Adipocyte (in vitro differentiated cells): Measurements from ENCODE around the gene SPANXN4.

ENCODE experiments used
- DNase-seq: peaks from one replicate; pipeline ENCODE4 v3.0.0-alpha.2; 2015; ENCODE audit warnings: low read depth
- H3K27me3 ChIP-seq: replicated peaks from 2 replicates; pipeline ENCODE4 v1.7.0; 2013; ENCODE audit warnings: mild to moderate bottlenecking, low read length, moderate library complexity; ENCODE audit not compliant: control insufficient read depth, insufficient read depth
- H3K36me3 ChIP-seq: 2 replicates; pipeline ENCODE4 v1.7.0; 2013; ENCODE audit warnings: low read length, mild to moderate bottlenecking, moderate library complexity; ENCODE audit not compliant: control insufficient read depth, insufficient read depth, severe bottlenecking
- H3K4me1 ChIP-seq: 2 replicates; pipeline ENCODE4 v1.7.0; 2013; ENCODE audit warnings: mild to moderate bottlenecking, low read length, moderate library complexity; ENCODE audit not compliant: control insufficient read depth, insufficient read depth
- H3K4me3 ChIP-seq: 2 replicates; pipeline ENCODE4 v1.7.0; 2013; ENCODE audit warnings: mild to moderate bottlenecking, low read length, moderate library complexity
- H3K9ac ChIP-seq: 2 replicates; pipeline ENCODE4 v1.7.0; 2013; ENCODE audit warnings: mild to moderate bottlenecking, low read length, moderate library complexity
- H3K9me3 ChIP-seq: 2 replicates; pipeline ENCODE4 v1.7.0; 2013; ENCODE audit warnings: mild to moderate bottlenecking, low read length, moderate library complexity; ENCODE audit not compliant: control insufficient read depth

Gene SPANXN4

GRCh38 chrX:143025628-143026027, at the start of gene SPANXN4:
Gene SPANXN4 (plus strand): TSS chrX:143025928. CDS start chrX:143026015, 87 bp downstream.
- H3K9me3 ChIP-seq, result peaks cover 2% of the 10 kb centered on the region
- H3K27me3 ChIP-seq, result no peaks in the 10 kb centered on the region
- no peak within 1 kb of the TSS for H3K9ac ChIP-seq
- no peak within 1 kb of the TSS for H3K4me3 ChIP-seq
- H3K36me3 ChIP-seq, result no peaks in the 10 kb centered on the region
- no peak for DNase-seq
- H3K4me1 ChIP-seq, result no peaks in the 10 kb centered on the region

GRCh38 chrX:142977128-142977914, 48.4 kb upstream of the SPANXN4 start:
- no peaks in the 10 kb centered on the region for H3K4me1 ChIP-seq
- H3K4me3 ChIP-seq, result no peak overlapping the region
- no peaks in the 10 kb centered on the region for H3K9me3 ChIP-seq
- no peak overlapping the region for H3K9ac ChIP-seq
- H3K27me3 ChIP-seq, result no peaks in the 10 kb centered on the region
- DNase-seq, result no peak
- no peaks in the 10 kb centered on the region for H3K36me3 ChIP-seq

GRCh38 chrX:142978130-142978684, 47.5 kb upstream of the SPANXN4 start:
- Histone ChIP-seq H3K4me3 (no peak overlapping the region), H3K27me3 (no peaks in the 10 kb centered on the region), H3K4me1 (no peaks in the 10 kb centered on the region), H3K9me3 (no peaks in the 10 kb centered on the region), H3K9ac (no peak overlapping the region), H3K36me3 (no peaks in the 10 kb centered on the region)
- DNase-seq, result no peak

GRCh38 chrX:142982679-142983078, 43.0 kb upstream of the SPANXN4 start:
- Histone ChIP-seq H3K36me3 (no peaks in the 10 kb centered on the region), H3K9me3 (no peaks in the 10 kb centered on the region), H3K4me1 (no peaks in the 10 kb centered on the region), H3K27me3 (no peaks in the 10 kb centered on the region), H3K9ac (no peak overlapping the region), H3K4me3 (no peak overlapping the region)
- no peak for DNase-seq

- Histone ChIP-seq H3K9me3 (peaks cover 9% of the 10 kb centered on the region), H3K4me3 (no peak overlapping the region), H3K36me3 (no peaks in the 10 kb centered on the region), H3K9ac (no peak overlapping the region), H3K27me3 (no peaks in the 10 kb centered on the region), H3K4me1 (no peaks in the 10 kb centered on the region)
- DNase-seq, result no peak
These were observed 30.7 kb upstream of the SPANXN4 start for GRCh38 chrX:142994988-142995387.

- H3K9ac ChIP-seq, result no peak overlapping the region
- peaks cover 12% of the 10 kb centered on the region for H3K9me3 ChIP-seq
- H3K27me3 ChIP-seq, result no peaks in the 10 kb centered on the region
- no peaks in the 10 kb centered on the region for H3K4me1 ChIP-seq
- H3K4me3 ChIP-seq, result no peak overlapping the region
- no peak for DNase-seq
- no peaks in the 10 kb centered on the region for H3K36me3 ChIP-seq
These were observed 27.1 kb upstream of the SPANXN4 start for GRCh38 chrX:142998447-142999198.

- DNase-seq, result no peak
- Histone ChIP-seq H3K4me3 (no peak overlapping the region), H3K4me1 (no peaks in the 10 kb centered on the region), H3K27me3 (no peaks in the 10 kb centered on the region), H3K36me3 (no peaks in the 10 kb centered on the region), H3K9me3 (peaks cover 12% of the 10 kb centered on the region), H3K9ac (no peak overlapping the region)
These were observed 26.5 kb upstream of the SPANXN4 start for GRCh38 chrX:142999199-142999701.

- peaks cover 6% of the 10 kb centered on the region for H3K9me3 ChIP-seq
- no peaks in the 10 kb centered on the region for H3K36me3 ChIP-seq
- H3K27me3 ChIP-seq, result no peaks in the 10 kb centered on the region
- H3K4me1 ChIP-seq, result no peaks in the 10 kb centered on the region
- no peak overlapping the region for H3K4me3 ChIP-seq
- no peak overlapping the region for H3K9ac ChIP-seq
- DNase-seq, result no peak
These were observed 23.5 kb upstream of the SPANXN4 start for GRCh38 chrX:143002206-143002605.

GRCh38 chrX:143017272-143017671, 8.5 kb upstream of the SPANXN4 start:
- Histone ChIP-seq H3K27me3 (no peaks in the 10 kb centered on the region), H3K4me1 (no peaks in the 10 kb centered on the region), H3K36me3 (no peaks in the 10 kb centered on the region), H3K9me3 (no peaks in the 10 kb centered on the region), H3K4me3 (no peak overlapping the region), H3K9ac (no peak overlapping the region)
- no peak for DNase-seq

GRCh38 chrX:143027275-143027674, 1.5 kb downstream of the SPANXN4 start:
- DNase-seq, result no peak
- no peaks in the 10 kb centered on the region for H3K27me3 ChIP-seq

GRCh38 chrX:143047511-143047910, 21.8 kb downstream of the SPANXN4 start:
- Histone ChIP-seq H3K4me1 (no peaks in the 10 kb centered on the region), H3K27me3 (no peaks in the 10 kb centered on the region), H3K9me3 (peaks cover 16% of the 10 kb centered on the region), H3K36me3 (no peaks in the 10 kb centered on the region), H3K9ac (no peak overlapping the region), H3K4me3 (no peak overlapping the region)
- DNase-seq, result no peak

More at GRCh38 chrX:143027275-143027674, 1.5 kb downstream of the SPANXN4 start:
- Histone ChIP-seq H3K9me3 (peaks cover 2% of the 10 kb centered on the region), H3K36me3 (no peaks in the 10 kb centered on the region), H3K4me1 (no peaks in the 10 kb centered on the region), H3K4me3 (no peak overlapping the region), H3K9ac (no peak overlapping the region)
